Smooth muscle cell (in vitro differentiated cells): Measurements from ENCODE around the gene PNLIPRP2. TPM values are rescaled to one million over a fixed set of nuclear protein-coding genes. Genes with fewer than 3 reads are reported as not detected.

Experiments used
- DNase-seq: peaks from one replicate; lab custom pipeline; 2025; ENCODE audit not compliant: unreplicated experiment; lab: John Stamatoyannopoulos, UW
- H2AFZ ChIP-seq: fragments of 200-600 bp; sonication (generic); 2 replicates; pipeline ENCODE4 v1.6.0; 2016; ENCODE audit warnings: antibody characterized with exemption, low read depth, mild to moderate bottlenecking
- H3F3A ChIP-seq: fragments of 200-600 bp; sonication (generic); 2 replicates; pipeline ENCODE4 v1.6.0; 2017; ENCODE audit warnings: antibody characterized with exemption, low read depth
- H3K27ac ChIP-seq: fragments of 200-600 bp; sonication (generic); 2 replicates; pipeline ENCODE4 v1.5.1; 2016; ENCODE audit warnings: low read depth, mild to moderate bottlenecking
- H3K27me3 ChIP-seq: fragments of 200-600 bp; sonication (generic); 2 replicates; pipeline ENCODE4 v1.6.1; 2016; ENCODE audit warnings: low read depth, mild to moderate bottlenecking
- H3K36me3 ChIP-seq: fragments of 200-600 bp; sonication (generic); 2 replicates; pipeline ENCODE4 v1.5.1; 2016; ENCODE audit warnings: low read depth
- H3K4me1 ChIP-seq: fragments of 200-600 bp; sonication (generic); 2 replicates; pipeline ENCODE4 v1.5.1; 2016; ENCODE audit warnings: low read depth
- H3K4me2 ChIP-seq: fragments of 200-600 bp; sonication (generic); 2 replicates; pipeline ENCODE4 v1.6.0; 2016; ENCODE audit warnings: mild to moderate bottlenecking
- H3K4me3 ChIP-seq: fragments of 200-600 bp; sonication (generic); 2 replicates; pipeline ENCODE4 v1.5.1; 2016; ENCODE audit warnings: mild to moderate bottlenecking
- H3K79me2 ChIP-seq: fragments of 200-600 bp; sonication (generic); 2 replicates; pipeline ENCODE4 v1.6.0; 2016; ENCODE audit warnings: low read depth, mild to moderate bottlenecking
- H3K9ac ChIP-seq: fragments of 200-600 bp; sonication (generic); 2 replicates; pipeline ENCODE4 v1.6.0; 2016; ENCODE audit warnings: low read depth
- H3K9me3 ChIP-seq: fragments of 200-600 bp; sonication (generic); replicated peaks from 2 replicates; pipeline ENCODE4 v1.5.1; 2016; ENCODE audit warnings: low read depth
- H4K20me1 ChIP-seq: fragments of 200-600 bp; sonication (generic); 2 replicates; pipeline ENCODE4 v1.6.0; 2016; ENCODE audit warnings: low read depth
- CTCF ChIP-seq: fragments of 200-600 bp; sonication (generic); IDR thresholded peaks from 2 replicates; pipeline ENCODE4 v1.5.1; 2017; ENCODE audit warnings: borderline replicate concordance, mild to moderate bottlenecking, antibody characterized with exemption; ENCODE audit not compliant: insufficient read depth, poor library complexity, severe bottlenecking
- WGBS: methylation state at CpG from one replicate; pipeline ENCODE4 v1.1.7; 2016; ENCODE audit warnings: low lambda C conversion rate; 5-methylcytosine and 5-hydroxymethylcytosine counted together
- polyA plus RNA-seq: library from polyadenylated mRNA; unstranded; fragments of >200 nt; fragmentation: Nextera tagmentation; extraction: Ambion mirVana; gene quantifications from 2 replicates; pipeline ENCODE4 v1.2.1, GENCODE V29; 2016
- total RNA-seq: library from RNA; depleted of rRNA; stranded (reverse); fragments of >200 nt; gene quantifications from 2 replicates; pipeline ENCODE4 v1.2.3, GENCODE V29; 2014

PNLIPRP2 gene
- total and polyA plus RNA-seq, 2 experiments from 2014 or later: not detected

- no peak overlapping the region for H2AFZ ChIP-seq
- 85% methylated on average over 9 of the region's 9 CpGs for WGBS
- DNase-seq: no peak
These were observed 6.1 kb downstream of the PNLIPRP2 start for GRCh38 chr10:116626815-116627214.

GRCh38 chr10:116627386-116627933 lies 6.7 kb downstream of the PNLIPRP2 start:
- H3K36me3 ChIP-seq: no peaks in the 10 kb centered on the region
- peak; percentile 35 for TF ChIP-seq CTCF

More at GRCh38 chr10:116626815-116627214, 6.1 kb downstream of the PNLIPRP2 start:
- Histone ChIP-seq H3K4me2 (no peak overlapping the region), H3K36me3 (no peaks in the 10 kb centered on the region), H4K20me1 (no peaks in the 10 kb centered on the region), H3K9ac (no peak overlapping the region), H3K27me3 (peaks cover 38% of the 10 kb centered on the region), H3K4me3 (no peak overlapping the region), H3K9me3 (no peaks in the 10 kb centered on the region), H3F3A (no peaks in the 10 kb centered on the region), H3K27ac (no peak overlapping the region), H3K4me1 (no peaks in the 10 kb centered on the region), H3K79me2 (no peaks in the 10 kb centered on the region)
- TF ChIP-seq CTCF: no peak

GRCh38 chr10:116629340-116629739 lies 8.6 kb downstream of the PNLIPRP2 start:
- WGBS: 87% methylated on average over 4 of the region's 4 CpGs
- no peak overlapping the region for H3K27ac ChIP-seq
- H2AFZ ChIP-seq: no peak overlapping the region
- no peak overlapping the region for H3K4me3 ChIP-seq
- no peaks in the 10 kb centered on the region for H4K20me1 ChIP-seq
- no peaks in the 10 kb centered on the region for H3F3A ChIP-seq
- peaks cover 10% of the 10 kb centered on the region for H3K4me1 ChIP-seq
- TF ChIP-seq CTCF: no peak
- no peak for DNase-seq
- no peak overlapping the region for H3K4me2 ChIP-seq
- no peak overlapping the region for H3K9ac ChIP-seq
- no peaks in the 10 kb centered on the region for H3K79me2 ChIP-seq
- no peaks in the 10 kb centered on the region for H3K9me3 ChIP-seq
- peaks cover 38% of the 10 kb centered on the region for H3K27me3 ChIP-seq
- no peaks in the 10 kb centered on the region for H3K36me3 ChIP-seq

More at GRCh38 chr10:116627386-116627933, 6.7 kb downstream of the PNLIPRP2 start:
- Histone ChIP-seq H3K9ac (no peak overlapping the region), H3K4me2 (peak overlapping the region; percentile 85), H3K79me2 (no peaks in the 10 kb centered on the region), H3K4me1 (peaks cover 4% of the 10 kb centered on the region), H3K4me3 (peak overlapping the region; percentile 45), H4K20me1 (no peaks in the 10 kb centered on the region), H3K27me3 (peaks cover 38% of the 10 kb centered on the region), H3F3A (no peaks in the 10 kb centered on the region), H2AFZ (peak overlapping the region; percentile 54), H3K9me3 (no peaks in the 10 kb centered on the region), H3K27ac (no peak overlapping the region)
- DNase-seq: no peak
- WGBS: 6% methylated on average over 26 of the region's 49 CpGs

GRCh38 chr10:116630020-116630419 lies 9.3 kb downstream of the PNLIPRP2 start:
- peaks cover 12% of the 10 kb centered on the region for H3K4me1 ChIP-seq
- no peaks in the 10 kb centered on the region for H3K9me3 ChIP-seq
- no peaks in the 10 kb centered on the region for H4K20me1 ChIP-seq
- no peaks in the 10 kb centered on the region for H3K79me2 ChIP-seq
- 87% methylated on average over 2 of the region's 2 CpGs for WGBS
- no peaks in the 10 kb centered on the region for H3K36me3 ChIP-seq
- H3K4me3 ChIP-seq: no peak overlapping the region
- H3K4me2 ChIP-seq: no peak overlapping the region
- TF ChIP-seq CTCF: no peak
- H3K27me3 ChIP-seq: peaks cover 38% of the 10 kb centered on the region
- no peak overlapping the region for H3K27ac ChIP-seq
- H3F3A ChIP-seq: no peaks in the 10 kb centered on the region
- no peak overlapping the region for H3K9ac ChIP-seq
- no peak for DNase-seq
- no peak overlapping the region for H2AFZ ChIP-seq
